ENCODE measurements around the gene WDR35.
A peak's percentile ranks its signal among the peaks of the same experiment; 100 is the strongest.

Gene WDR35

DNA sequence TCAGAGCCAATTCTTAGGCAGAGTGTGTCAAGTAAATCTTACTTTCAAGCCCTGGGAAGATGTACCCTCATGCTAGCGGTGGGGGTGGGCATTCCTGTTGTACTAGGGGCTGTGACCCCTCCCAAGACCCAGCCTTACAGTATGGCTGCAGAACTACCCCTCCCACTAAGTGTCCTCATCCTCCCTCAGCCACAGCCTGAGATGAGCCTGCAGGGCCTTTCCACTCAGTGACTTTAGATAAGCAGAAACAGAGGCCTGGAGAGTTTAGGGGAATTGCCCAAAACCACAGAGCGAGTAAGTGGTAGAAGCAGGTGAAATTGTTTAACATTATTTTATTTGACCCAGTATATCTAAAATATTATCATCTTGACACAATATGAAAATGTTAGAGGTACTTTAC is 124.8 kb downstream of the WDR35 start:
- no peak for DNase-seq

DNA sequence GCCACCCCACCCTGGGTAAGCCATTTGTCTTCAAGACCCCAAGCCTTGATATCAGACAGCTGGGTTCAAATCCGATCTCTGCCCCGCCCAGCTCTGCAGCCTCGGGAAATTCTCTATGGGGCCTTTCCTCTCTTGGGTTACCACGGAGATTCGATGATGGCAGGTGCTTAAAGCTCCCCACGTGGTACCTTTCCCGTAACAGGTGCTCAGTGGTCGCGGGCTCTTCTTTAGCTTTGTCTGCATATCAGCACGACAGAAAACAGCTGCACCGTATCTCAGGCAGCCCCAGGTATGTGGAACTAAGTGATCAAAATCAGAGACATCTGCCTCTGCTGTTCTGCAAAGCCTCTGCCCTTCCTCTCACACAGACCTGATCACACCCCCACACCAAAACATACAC is 125.5 kb downstream of the WDR35 start:
- DNase-seq = no peak

DNA sequence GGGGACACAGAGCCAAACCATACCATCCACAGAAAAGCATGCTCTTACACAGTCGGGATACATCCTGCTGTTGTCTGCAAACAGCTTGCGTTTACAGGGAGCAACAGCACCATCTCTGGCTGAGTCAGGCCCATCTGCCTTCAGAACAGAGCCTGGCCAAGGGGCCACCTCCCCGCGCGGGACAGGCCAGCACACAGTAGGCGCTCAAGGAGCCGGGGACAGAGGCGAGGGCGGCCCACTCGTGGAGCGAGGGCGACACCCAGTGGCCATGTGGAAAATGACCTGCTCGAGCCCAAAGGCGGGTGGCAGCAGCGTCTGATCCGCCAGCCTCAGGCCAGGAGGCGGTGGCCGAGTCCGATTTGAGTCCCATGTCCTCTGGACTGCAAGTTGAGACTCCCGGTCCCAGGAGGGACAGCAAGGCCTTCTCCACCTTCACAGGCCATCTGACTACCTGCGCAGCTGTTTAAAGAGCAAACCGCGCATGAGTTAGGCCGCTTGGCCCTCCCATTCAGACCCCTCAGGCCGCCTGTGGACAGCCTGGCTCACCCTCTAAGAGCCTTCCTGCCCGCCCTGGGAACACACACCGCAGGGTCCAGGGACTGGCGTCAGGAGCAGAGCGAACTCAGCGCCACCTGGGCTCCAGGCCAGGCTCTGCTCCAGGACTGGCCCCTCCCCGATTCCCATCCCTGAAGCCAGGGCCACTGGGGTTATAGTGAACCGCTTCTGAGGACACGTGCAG is 126.4 kb downstream of the WDR35 start:
- DNase-seq = peak; percentile 85

DNA sequence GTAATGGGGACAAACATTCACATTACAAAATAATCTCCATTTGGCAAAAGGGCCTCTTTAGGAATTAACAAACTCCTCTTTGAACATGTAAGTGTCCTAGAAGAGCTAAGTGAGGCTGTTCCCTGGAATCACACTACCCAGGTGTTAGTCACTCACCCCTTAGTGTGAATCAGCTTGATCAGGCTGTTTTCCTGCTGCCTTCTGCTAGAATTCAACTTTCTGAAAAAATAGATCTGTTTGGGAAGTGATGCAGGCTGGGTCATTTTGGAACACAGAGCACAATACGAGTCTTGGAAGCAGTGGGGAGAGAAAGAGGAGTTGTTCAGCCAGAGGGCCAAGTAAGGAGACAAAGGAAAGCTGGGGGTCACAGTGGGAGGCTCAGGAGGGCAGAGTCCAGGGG is 128.1 kb downstream of the WDR35 start:
- DNase-seq = no peak
